Activated T-helper 17 cell treated with anti-CD3 and anti-CD28 coated beads, Interleukin-2, amount 50 U/mL, for 72 hours (primary cell): ENCODE results near the gene COL5A1. TPM values are rescaled to one million over a fixed set of nuclear protein-coding genes. Genes with fewer than 3 reads are reported as not detected.

Source experiments
- ATAC-seq: fragments of 150-1000 bp; cut with Tn5 transposase; replicated peaks from 2 replicates; pipeline ENCODE4 v1.10.0; 2021; ENCODE audit warnings: mild to moderate bottlenecking, moderate library complexity
- H3K27ac Mint-ChIP-seq: one replicate; pipeline ENCODE4 v1.8.0; 2022; ENCODE audit warnings: mixed read lengths
- H3K27me3 Mint-ChIP-seq: one replicate; pipeline ENCODE4 v1.8.0; 2022; ENCODE audit warnings: mixed read lengths
- H3K36me3 Mint-ChIP-seq: one replicate; pipeline ENCODE4 v1.8.0; 2022; ENCODE audit warnings: low read depth, mild to moderate bottlenecking, mixed read lengths
- H3K4me1 Mint-ChIP-seq: one replicate; pipeline ENCODE4 v1.8.0; 2022; ENCODE audit warnings: mixed read lengths
- H3K4me3 Mint-ChIP-seq: one replicate; pipeline ENCODE4 v1.8.0; 2022; ENCODE audit warnings: mild to moderate bottlenecking, mixed read lengths
- H3K9me3 Mint-ChIP-seq: one replicate; pipeline ENCODE4 v1.8.0; 2022; ENCODE audit warnings: mixed read lengths
- total RNA-seq, 2 donors: library from RNA; stranded (reverse); gene quantifications; one replicate each; pipeline ENCODE4 v1.2.3, GENCODE V29; 2022

Gene COL5A1
- total RNA-seq, 2 donors from 2014 or later, result 0.50 to 1.3 TPM

GRCh38 chr9:134648701-134649530 lies 7.3 kb downstream of the COL5A1 start:
- H3K4me1 Mint-ChIP-seq, result peaks cover 12% of the 10 kb centered on the region
- peak; percentile 89 for ATAC-seq
- H3K27ac Mint-ChIP-seq, result peak overlapping the region; percentile 78
- H3K36me3 Mint-ChIP-seq, result no peaks in the 10 kb centered on the region
- H3K4me3 Mint-ChIP-seq, result peak overlapping the region; percentile 64
- no peaks in the 10 kb centered on the region for H3K9me3 Mint-ChIP-seq
- no peaks in the 10 kb centered on the region for H3K27me3 Mint-ChIP-seq

- Mint-ChIP-seq H3K27me3 (no peaks in the 10 kb centered on the region), H3K36me3 (no peaks in the 10 kb centered on the region), H3K27ac (no peak overlapping the region), H3K9me3 (no peaks in the 10 kb centered on the region), H3K4me3 (no peak overlapping the region), H3K4me1 (peaks cover 12% of the 10 kb centered on the region)
- ATAC-seq, result no peak
Measured at GRCh38 chr9:134650431-134651190, 9.0 kb downstream of the COL5A1 start.

- Mint-ChIP-seq H3K9me3 (no peaks in the 10 kb centered on the region), H3K27ac (no peak overlapping the region), H3K4me1 (peaks cover 12% of the 10 kb centered on the region), H3K36me3 (no peaks in the 10 kb centered on the region), H3K4me3 (no peak overlapping the region), H3K27me3 (no peaks in the 10 kb centered on the region)
- no peak for ATAC-seq
Measured at GRCh38 chr9:134651226-134651905, 9.8 kb downstream of the COL5A1 start.

- H3K36me3 Mint-ChIP-seq, result no peaks in the 10 kb centered on the region
- no peak for ATAC-seq
- no peak overlapping the region for H3K4me3 Mint-ChIP-seq
- H3K9me3 Mint-ChIP-seq, result no peaks in the 10 kb centered on the region
- peaks cover 12% of the 10 kb centered on the region for H3K4me1 Mint-ChIP-seq
- H3K27ac Mint-ChIP-seq, result no peak overlapping the region
- H3K27me3 Mint-ChIP-seq, result no peaks in the 10 kb centered on the region
Measured at GRCh38 chr9:134652291-134653225, 11.0 kb downstream of the COL5A1 start.

- Mint-ChIP-seq H3K4me3 (no peak overlapping the region), H3K27me3 (no peaks in the 10 kb centered on the region), H3K9me3 (no peaks in the 10 kb centered on the region), H3K36me3 (no peaks in the 10 kb centered on the region), H3K27ac (no peak overlapping the region), H3K4me1 (peaks cover 12% of the 10 kb centered on the region)
- no peak for ATAC-seq
Measured at GRCh38 chr9:134653259-134654009, 11.8 kb downstream of the COL5A1 start.

- H3K9me3 Mint-ChIP-seq, result no peaks in the 10 kb centered on the region
- no peak overlapping the region for H3K27ac Mint-ChIP-seq
- no peaks in the 10 kb centered on the region for H3K36me3 Mint-ChIP-seq
- H3K4me1 Mint-ChIP-seq, result peaks cover 4% of the 10 kb centered on the region
- no peaks in the 10 kb centered on the region for H3K27me3 Mint-ChIP-seq
- ATAC-seq, result no peak
- no peak overlapping the region for H3K4me3 Mint-ChIP-seq
Measured at GRCh38 chr9:134655101-134655500, 13.5 kb downstream of the COL5A1 start.

GRCh38 chr9:134655586-134656333 lies 14.2 kb downstream of the COL5A1 start:
- Mint-ChIP-seq H3K27ac (no peak overlapping the region), H3K27me3 (no peaks in the 10 kb centered on the region), H3K4me3 (no peak overlapping the region), H3K4me1 (peaks cover 4% of the 10 kb centered on the region), H3K9me3 (peaks cover 2% of the 10 kb centered on the region), H3K36me3 (no peaks in the 10 kb centered on the region)
- ATAC-seq, result no peak

- Mint-ChIP-seq H3K27ac (no peak overlapping the region), H3K27me3 (no peaks in the 10 kb centered on the region), H3K36me3 (no peaks in the 10 kb centered on the region), H3K4me3 (no peak overlapping the region), H3K4me1 (peaks cover 4% of the 10 kb centered on the region), H3K9me3 (peaks cover 4% of the 10 kb centered on the region)
- ATAC-seq, result no peak
Measured at GRCh38 chr9:134656334-134657006, 14.9 kb downstream of the COL5A1 start.

- H3K27ac Mint-ChIP-seq, result no peak overlapping the region
- no peak overlapping the region for H3K4me3 Mint-ChIP-seq
- H3K27me3 Mint-ChIP-seq, result no peaks in the 10 kb centered on the region
- no peaks in the 10 kb centered on the region for H3K4me1 Mint-ChIP-seq
- H3K9me3 Mint-ChIP-seq, result peaks cover 7% of the 10 kb centered on the region
- H3K36me3 Mint-ChIP-seq, result no peaks in the 10 kb centered on the region
- no peak for ATAC-seq
Measured at GRCh38 chr9:134657666-134658377, 16.2 kb downstream of the COL5A1 start.

- H3K4me1 Mint-ChIP-seq, result no peaks in the 10 kb centered on the region
- H3K27ac Mint-ChIP-seq, result no peak overlapping the region
- H3K4me3 Mint-ChIP-seq, result no peak overlapping the region
- H3K27me3 Mint-ChIP-seq, result no peaks in the 10 kb centered on the region
- H3K9me3 Mint-ChIP-seq, result peaks cover 7% of the 10 kb centered on the region
- ATAC-seq, result no peak
- H3K36me3 Mint-ChIP-seq, result no peaks in the 10 kb centered on the region
Measured at GRCh38 chr9:134658378-134658955, 16.9 kb downstream of the COL5A1 start.

- no peaks in the 10 kb centered on the region for H3K36me3 Mint-ChIP-seq
Measured at GRCh38 chr9:134659688-134660131, 18.1 kb downstream of the COL5A1 start.

More at GRCh38 chr9:134659688-134660131, 18.1 kb downstream of the COL5A1 start:
- ATAC-seq, result no peak
- Mint-ChIP-seq H3K4me3 (no peak overlapping the region), H3K9me3 (peaks cover 7% of the 10 kb centered on the region), H3K4me1 (no peaks in the 10 kb centered on the region), H3K27me3 (no peaks in the 10 kb centered on the region), H3K27ac (no peak overlapping the region)
